Esophagus muscularis mucosa (tissue), 4 donors: Measurements from ENCODE around the gene BTBD9.

Source experiments
- CTCF ChIP-seq, 3 experiments: fragments of 200-600 bp in 2 of 3; fragments of 450-650 bp in 1 of 3; sonication (generic) in 2 of 3; IDR thresholded peaks; one replicate each; pipeline ENCODE4 v1.5.1; 2017 to 2019; ENCODE audit warnings: antibody characterized with exemption in 3 of 3, mild to moderate bottlenecking in 2 of 3, moderate library complexity in 1 of 3
- EP300 ChIP-seq: sonication (generic); formaldehyde crosslinking; IDR thresholded peaks from one replicate; pipeline ENCODE4 v1.6.1; 2017; ENCODE audit warnings: antibody characterized with exemption
- POLR2A ChIP-seq: fragments of 450-650 bp; IDR thresholded peaks from one replicate; pipeline ENCODE4 v1.6.1; 2017; ENCODE audit warnings: antibody characterized with exemption, moderate library complexity, mild to moderate bottlenecking, low read depth
- POLR2AphosphoS5 ChIP-seq, 2 donors: sonication (generic); formaldehyde crosslinking; IDR thresholded peaks; one replicate each; pipeline ENCODE4 v1.6.1; 2017; ENCODE audit warnings: antibody characterized with exemption in 2 of 2

GRCh38 chr6:38320843-38321242 lies 318.9 kb downstream of the BTBD9 start:
- no peak for TF ChIP-seq POLR2A
- no peak for TF ChIP-seq CTCF (IDR thresholded peaks at IDR 0.05)
- no peak for TF ChIP-seq EP300
- TF ChIP-seq POLR2AphosphoS5 (IDR thresholded peaks at IDR 0.05): no peak
